Endodermal cell (in vitro differentiated cells): ENCODE data around the gene PTOV1. TPM values are rescaled to one million over a fixed set of nuclear protein-coding genes. Genes with fewer than 3 reads are reported as not detected.

Source experiments
- DNase-seq: peaks from one replicate; pipeline ENCODE4 v3.0.0-alpha.2; 2017
- H3K27ac ChIP-seq: 2 replicates; pipeline ENCODE4 v1.5.1; 2013; ENCODE audit warnings: mild to moderate bottlenecking, low read depth, low read length, moderate library complexity
- H3K27me3 ChIP-seq: 2 replicates; pipeline ENCODE4 v1.6.1; 2013; ENCODE audit warnings: mild to moderate bottlenecking, low read length, moderate library complexity; ENCODE audit not compliant: insufficient read depth, control insufficient read depth, poor library complexity, severe bottlenecking
- H3K36me3 ChIP-seq: 2 replicates; pipeline ENCODE4 v1.7.0; 2013; ENCODE audit warnings: mild to moderate bottlenecking, low read length, moderate library complexity; ENCODE audit not compliant: control insufficient read depth, insufficient read depth
- H3K4me1 ChIP-seq: one replicate; pipeline ENCODE4 v1.7.0; 2013; ENCODE audit warnings: low read length; ENCODE audit not compliant: control insufficient read depth, insufficient read depth
- H3K4me3 ChIP-seq: 2 replicates; pipeline ENCODE4 v1.5.1; 2013; ENCODE audit warnings: mild to moderate bottlenecking, low read length, moderate library complexity
- H3K9ac ChIP-seq: 2 replicates; pipeline ENCODE4 v1.6.1; 2013; ENCODE audit warnings: mild to moderate bottlenecking, low read length, moderate library complexity; ENCODE audit not compliant: poor library complexity, severe bottlenecking; ENCODE audit errors: extremely low read depth
- H3K9me3 ChIP-seq: 2 replicates; pipeline ENCODE4 v1.6.1; 2013; ENCODE audit warnings: mild to moderate bottlenecking, low read length, moderate library complexity; ENCODE audit not compliant: control insufficient read depth
- H3K27ac Mint-ChIP-seq: 2 replicates; pipeline ENCODE4 v1.8.0; 2020; ENCODE audit warnings: mixed read lengths
- H3K27me3 Mint-ChIP-seq: 2 replicates; pipeline ENCODE4 v1.8.0; 2021; ENCODE audit warnings: mild to moderate bottlenecking, mixed read lengths; ENCODE audit not compliant: insufficient read depth
- H3K36me3 Mint-ChIP-seq: 2 replicates; pipeline ENCODE4 v1.8.0; 2020; ENCODE audit warnings: low read depth, mixed read lengths
- H3K4me1 Mint-ChIP-seq: 2 replicates; pipeline ENCODE4 v1.8.0; 2020; ENCODE audit warnings: mixed read lengths
- H3K4me3 Mint-ChIP-seq: 2 replicates; pipeline ENCODE4 v1.8.0; 2020; ENCODE audit warnings: mild to moderate bottlenecking, moderate library complexity, mixed read lengths
- H3K9me3 Mint-ChIP-seq: 2 replicates; pipeline ENCODE4 v1.8.0; 2020; ENCODE audit warnings: mild to moderate bottlenecking, mixed read lengths
- WGBS, 2 experiments: methylation state at CpG; one replicate each; pipeline versions ENCODE4 v1.1.5 to v1.1.7; 2013; ENCODE audit warnings: missing lambda C conversion rate in 2 of 2, mixed read lengths in 1 of 2; ENCODE audit not compliant: insufficient coverage in 1 of 2, insufficient read length in 1 of 2; 5-methylcytosine and 5-hydroxymethylcytosine counted together
- total RNA-seq, 2 donors: library from RNA; stranded (reverse); fragmentation: NEBNext Ultra II Directional in 1 of 2; extraction: Animal tissue kit (Norgen Biotek cat#: 25700) in 1 of 2; gene quantifications; 2 replicates in 1 of 2; 3 replicates in 1 of 2; pipeline ENCODE4 v1.2.1, GENCODE V29; 2021
- TF ChIP-seq, protein P1 (sequence below): fragments of 200-600 bp; sonication (generic); conservative IDR thresholded peaks from 2 replicates; pipeline ENCODE4 v1.5.0; 2021; ENCODE audit warnings: antibody characterized with exemption, mild to moderate bottlenecking

PTOV1 gene
- total RNA-seq, 2 donors from 2014 or later, result 279 to 287 TPM

DNA sequence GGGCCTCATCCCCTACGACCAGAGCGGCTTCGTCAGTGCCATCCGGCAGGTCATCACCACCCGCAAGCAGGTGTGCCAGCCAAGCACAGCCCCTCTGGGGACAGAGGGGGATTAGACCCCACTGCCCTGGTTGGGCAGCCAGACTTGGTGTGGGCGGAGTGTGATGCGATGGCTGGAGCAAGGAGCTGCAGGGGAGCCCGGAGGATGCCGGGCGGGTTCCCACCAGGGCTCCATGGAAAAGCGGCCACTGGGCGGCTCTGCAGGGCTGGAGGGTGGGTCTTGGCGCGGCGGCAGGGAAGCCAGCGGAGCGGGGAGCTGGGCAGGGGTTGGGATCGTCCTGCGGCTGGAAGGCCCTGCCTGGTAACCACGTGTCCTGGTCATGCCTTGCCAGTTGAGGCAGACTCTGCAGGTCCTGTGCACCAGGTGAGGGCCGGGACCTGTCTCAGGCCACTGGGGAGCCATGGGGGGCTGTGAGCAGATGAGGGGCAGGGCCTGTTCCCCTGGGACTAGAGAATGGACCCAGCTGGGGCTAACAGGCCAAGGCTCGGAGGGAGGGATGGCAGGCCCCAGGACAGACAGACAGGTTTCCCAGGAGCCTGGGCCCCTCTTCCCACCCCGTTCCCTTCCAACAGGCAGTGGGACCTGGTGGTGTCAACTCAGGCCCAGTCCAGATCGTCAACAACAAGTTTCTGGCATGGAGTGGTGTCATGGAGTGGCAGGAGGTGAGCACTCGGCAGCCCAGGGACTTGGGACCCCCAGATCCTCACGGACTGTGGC is 6.3 kb downstream of the PTOV1 start:
- peaks cover 41% of the 10 kb centered on the region for H3K36me3 Mint-ChIP-seq
- H3K9me3 Mint-ChIP-seq, result no peaks in the 10 kb centered on the region
- Histone ChIP-seq H3K36me3 (peaks cover 54% of the 10 kb centered on the region), H3K9ac (no peak overlapping the region), H3K27me3 (no peaks in the 10 kb centered on the region), H3K27ac (peak overlapping the region; percentile 51), H3K4me1 (peaks cover 5% of the 10 kb centered on the region), H3K9me3 (no peaks in the 10 kb centered on the region), H3K4me3 (no peak overlapping the region)
- H3K4me1 Mint-ChIP-seq, result peaks cover 12% of the 10 kb centered on the region
- no peaks in the 10 kb centered on the region for H3K27me3 Mint-ChIP-seq
- WGBS, 2 experiments, result 87 to 96% methylated on average over 13 to 26 of the region's 26 CpGs
- TF ChIP-seq, protein P1, sequence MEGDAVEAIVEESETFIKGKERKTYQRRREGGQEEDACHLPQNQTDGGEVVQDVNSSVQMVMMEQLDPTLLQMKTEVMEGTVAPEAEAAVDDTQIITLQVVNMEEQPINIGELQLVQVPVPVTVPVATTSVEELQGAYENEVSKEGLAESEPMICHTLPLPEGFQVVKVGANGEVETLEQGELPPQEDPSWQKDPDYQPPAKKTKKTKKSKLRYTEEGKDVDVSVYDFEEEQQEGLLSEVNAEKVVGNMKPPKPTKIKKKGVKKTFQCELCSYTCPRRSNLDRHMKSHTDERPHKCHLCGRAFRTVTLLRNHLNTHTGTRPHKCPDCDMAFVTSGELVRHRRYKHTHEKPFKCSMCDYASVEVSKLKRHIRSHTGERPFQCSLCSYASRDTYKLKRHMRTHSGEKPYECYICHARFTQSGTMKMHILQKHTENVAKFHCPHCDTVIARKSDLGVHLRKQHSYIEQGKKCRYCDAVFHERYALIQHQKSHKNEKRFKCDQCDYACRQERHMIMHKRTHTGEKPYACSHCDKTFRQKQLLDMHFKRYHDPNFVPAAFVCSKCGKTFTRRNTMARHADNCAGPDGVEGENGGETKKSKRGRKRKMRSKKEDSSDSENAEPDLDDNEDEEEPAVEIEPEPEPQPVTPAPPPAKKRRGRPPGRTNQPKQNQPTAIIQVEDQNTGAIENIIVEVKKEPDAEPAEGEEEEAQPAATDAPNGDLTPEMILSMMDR, result no peak
- H3K4me3 Mint-ChIP-seq, result no peak overlapping the region
- H3K27ac Mint-ChIP-seq, result no peak overlapping the region
- peak; percentile 68 for DNase-seq

DNA sequence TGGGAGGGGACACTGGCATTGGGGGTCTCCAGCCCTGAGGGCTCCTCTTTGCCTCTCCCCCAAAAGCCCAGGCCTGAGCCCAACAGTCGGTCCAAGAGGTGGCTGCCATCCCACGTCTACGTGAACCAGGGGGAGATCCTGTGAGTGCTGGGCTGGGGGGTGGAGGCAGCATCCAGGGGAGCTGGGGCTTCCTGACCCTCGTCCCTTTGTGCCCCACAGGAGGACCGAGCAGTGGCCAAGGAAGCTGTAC is 6.8 kb downstream of the PTOV1 start:
- Histone ChIP-seq H3K36me3 (peaks cover 54% of the 10 kb centered on the region), H3K27me3 (no peaks in the 10 kb centered on the region), H3K4me1 (peaks cover 2% of the 10 kb centered on the region), H3K4me3 (no peak overlapping the region), H3K27ac (peak overlapping the region; percentile 51), H3K9ac (no peak overlapping the region), H3K9me3 (no peaks in the 10 kb centered on the region)
- 87 to 94% methylated on average over 3 to 5 of the region's 5 CpGs for WGBS, 2 experiments
- H3K27me3 Mint-ChIP-seq, result no peaks in the 10 kb centered on the region
- no peak overlapping the region for H3K27ac Mint-ChIP-seq
- no peaks in the 10 kb centered on the region for H3K9me3 Mint-ChIP-seq
- H3K36me3 Mint-ChIP-seq, result peaks cover 38% of the 10 kb centered on the region
- peaks cover 7% of the 10 kb centered on the region for H3K4me1 Mint-ChIP-seq
- TF ChIP-seq, protein P1, result no peak
- no peak overlapping the region for H3K4me3 Mint-ChIP-seq
- peak; percentile 60 for DNase-seq

DNA sequence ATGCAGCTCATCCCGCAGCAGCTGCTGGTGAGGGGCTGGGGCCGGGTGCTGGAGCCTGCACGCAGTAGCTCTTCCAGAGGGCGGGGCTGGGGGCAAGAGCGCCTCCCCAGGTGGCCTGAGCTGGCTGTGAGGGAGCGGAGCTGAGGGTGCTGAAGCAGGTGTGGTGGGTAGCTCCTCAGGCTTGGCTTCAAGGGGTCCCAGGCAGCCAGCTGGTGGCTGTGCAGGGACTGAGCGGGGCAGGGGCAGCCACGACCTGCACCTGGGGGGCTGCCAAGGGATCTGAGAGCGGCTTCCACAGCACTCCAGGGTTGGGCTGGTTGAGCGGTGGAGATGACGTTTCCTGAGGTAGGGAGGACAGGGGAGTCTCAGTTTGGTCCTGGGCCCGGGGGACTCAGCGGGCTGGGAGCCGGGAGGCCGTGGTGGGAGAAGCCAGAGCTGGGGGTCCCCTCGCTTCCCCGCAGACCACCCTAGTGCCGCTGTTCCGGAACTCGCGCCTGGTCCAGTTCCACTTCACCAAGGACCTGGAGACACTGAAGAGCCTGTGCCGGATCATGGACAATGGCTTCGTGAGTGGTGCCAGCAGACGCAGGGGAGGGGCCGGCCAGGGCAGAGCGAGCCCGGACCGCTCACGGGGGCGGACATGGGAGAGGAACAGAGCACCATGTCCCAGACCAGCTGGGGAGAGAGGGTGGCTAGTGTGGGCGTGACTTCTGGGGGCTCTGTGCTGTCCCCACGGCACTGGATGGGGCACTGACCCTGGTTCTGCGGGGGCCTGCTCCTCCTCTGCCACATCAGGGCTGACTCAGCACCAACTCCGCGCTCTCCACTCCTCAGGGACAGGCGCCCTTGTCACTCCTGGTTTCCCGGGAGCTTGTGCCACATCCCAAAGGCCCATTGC is 7.4 kb downstream of the PTOV1 start:
- DNase-seq, result peak; percentile 64
- H3K9me3 Mint-ChIP-seq, result no peaks in the 10 kb centered on the region
- Histone ChIP-seq H3K36me3 (peaks cover 59% of the 10 kb centered on the region), H3K27ac (no peak overlapping the region), H3K9me3 (no peaks in the 10 kb centered on the region), H3K9ac (no peak overlapping the region), H3K4me3 (no peak overlapping the region), H3K4me1 (no peaks in the 10 kb centered on the region), H3K27me3 (no peaks in the 10 kb centered on the region)
- TF ChIP-seq, protein P1, result no peak
- no peaks in the 10 kb centered on the region for H3K27me3 Mint-ChIP-seq
- H3K36me3 Mint-ChIP-seq, result peaks cover 41% of the 10 kb centered on the region
- WGBS, 2 experiments, result 96% methylated on average over 27 to 37 of the region's 37 CpGs
- peaks cover 3% of the 10 kb centered on the region for H3K4me1 Mint-ChIP-seq
- H3K27ac Mint-ChIP-seq, result peak overlapping the region; percentile 35
- no peak overlapping the region for H3K4me3 Mint-ChIP-seq
